ENCODE measurements around the gene SNRNP40. TPM values are rescaled to one million over a fixed set of nuclear protein-coding genes. Genes with fewer than 3 reads are reported as not detected.
A peak's percentile ranks its signal among the peaks of the same experiment; 100 is the strongest.

Gene SNRNP40
- 100 to 1,000 TPM in 2 of 3 donors, 10 to 100 TPM in 1; 80.7 to 150 (median 101) TPM for polyA plus RNA-seq

- H3K4me1 Mint-ChIP-seq: peaks cover 8 to 36% of the 10 kb centered on the region in 2 donors
- H3K27ac Mint-ChIP-seq: peak within 1 kb of the TSS in 1 of 6 donors; percentile 83
- no peak within 1 kb of the TSS for H3K4me3 Mint-ChIP-seq
Observed at GRCh38 chr1:31296486-31297276, at the start of gene SNRNP40, which contains the start of gene ZCCHC17. SNRNP40 (minus strand) TSS chr1:31296788; CDS start chr1:31296751, 37 bp downstream. ZCCHC17 (plus strand) TSS chr1:31297032; CDS start chr1:31310099, 13,067 bp downstream.

GRCh38 chr1:31345635-31346034 lies 49.0 kb upstream of the SNRNP40 start:
- no peak overlapping the region for H3K4me3 Mint-ChIP-seq
- H3K36me3 Mint-ChIP-seq: peaks cover 6 to 22% (median 19%) of the 10 kb centered on the region in 3 donors
- no peak overlapping the region for H3K27ac Mint-ChIP-seq
- H3K27me3 Mint-ChIP-seq (ENCODE audit: low read depth in 3 of 3): peaks cover 0 to 1% (median 0%) of the 10 kb centered on the region in 3 donors
- no peaks in the 10 kb centered on the region for H3K9me3 Mint-ChIP-seq
- no peaks in the 10 kb centered on the region for H3K4me1 Mint-ChIP-seq
- no peak for DNase-seq

More at GRCh38 chr1:31296486-31297276, at the start of gene SNRNP40, which contains the start of gene ZCCHC17:
- Mint-ChIP-seq H3K27me3 (ENCODE audit: low read depth in 3 of 3) (peaks cover 0 to 5% (median 2%) of the 10 kb centered on the region in 3 donors), H3K9me3 (peaks cover 0 to 2% (median 0%) of the 10 kb centered on the region in 6 donors), H3K36me3 (peaks cover 4 to 19% (median 17%) of the 10 kb centered on the region in 3 donors)
- DNase-seq: peak; percentile 97 to 98 (median 98)

GRCh38 chr1:31344503-31344902 lies 47.9 kb upstream of the SNRNP40 start:
- DNase-seq: no peak
- Mint-ChIP-seq H3K4me3 (no peak overlapping the region), H3K9me3 (no peaks in the 10 kb centered on the region), H3K36me3 (peaks cover 6 to 19% (median 14%) of the 10 kb centered on the region in 3 donors), H3K4me1 (no peaks in the 10 kb centered on the region), H3K27me3 (ENCODE audit: low read depth in 3 of 3) (peaks cover 0 to 1% (median 0%) of the 10 kb centered on the region in 3 donors), H3K27ac (no peak overlapping the region)

GRCh38 chr1:31336687-31337467 lies 40.3 kb upstream of the SNRNP40 start:
- peaks cover 0 to 4% of the 10 kb centered on the region in 2 donors for H3K4me1 Mint-ChIP-seq
- DNase-seq: no peak
- peaks cover 0 to 3% (median 0%) of the 10 kb centered on the region in 3 donors for H3K27me3 Mint-ChIP-seq (ENCODE audit: low read depth in 3 of 3)
- H3K9me3 Mint-ChIP-seq: no peaks in the 10 kb centered on the region
- H3K4me3 Mint-ChIP-seq: no peak overlapping the region
- H3K36me3 Mint-ChIP-seq: peaks cover 0 to 21% (median 14%) of the 10 kb centered on the region in 3 donors
- no peak overlapping the region for H3K27ac Mint-ChIP-seq

- H3K4me1 Mint-ChIP-seq: peaks cover 0 to 4% of the 10 kb centered on the region in 2 donors
- peak overlapping the region in 3 of 6 donors; percentile 7 to 40 (median 23) for H3K27ac Mint-ChIP-seq
- H3K36me3 Mint-ChIP-seq: peaks cover 0 to 21% (median 12%) of the 10 kb centered on the region in 3 donors
- H3K27me3 Mint-ChIP-seq (ENCODE audit: low read depth in 3 of 3): peaks cover 0 to 3% (median 0%) of the 10 kb centered on the region in 3 donors
- no peaks in the 10 kb centered on the region for H3K9me3 Mint-ChIP-seq
- DNase-seq: peak; percentile 22 to 40 (median 28)
- H3K4me3 Mint-ChIP-seq: no peak overlapping the region
Observed at GRCh38 chr1:31335007-31335406, 38.4 kb upstream of the SNRNP40 start.

GRCh38 chr1:31327381-31327780 lies 30.8 kb upstream of the SNRNP40 start:
- H3K27ac Mint-ChIP-seq: no peak overlapping the region
- no peak for DNase-seq
- H3K27me3 Mint-ChIP-seq (ENCODE audit: low read depth in 3 of 3): peaks cover 0 to 2% (median 0%) of the 10 kb centered on the region in 3 donors
- H3K9me3 Mint-ChIP-seq: no peaks in the 10 kb centered on the region
- peaks cover 0 to 6% (median 0%) of the 10 kb centered on the region in 3 donors for H3K36me3 Mint-ChIP-seq
- no peaks in the 10 kb centered on the region for H3K4me1 Mint-ChIP-seq
- no peak overlapping the region for H3K4me3 Mint-ChIP-seq

- H3K9me3 Mint-ChIP-seq: no peaks in the 10 kb centered on the region
- peaks cover 0 to 2% (median 0%) of the 10 kb centered on the region in 3 donors for H3K27me3 Mint-ChIP-seq (ENCODE audit: low read depth in 3 of 3)
- no peak overlapping the region for H3K4me3 Mint-ChIP-seq
- peaks cover 0 to 10% (median 4%) of the 10 kb centered on the region in 3 donors for H3K36me3 Mint-ChIP-seq
- no peaks in the 10 kb centered on the region for H3K4me1 Mint-ChIP-seq
- no peak for DNase-seq
- H3K27ac Mint-ChIP-seq: peak overlapping the region in 1 of 6 donors; percentile 30
Observed at GRCh38 chr1:31326461-31326860, 29.9 kb upstream of the SNRNP40 start.

- H3K9me3 Mint-ChIP-seq: no peaks in the 10 kb centered on the region
- H3K36me3 Mint-ChIP-seq: peaks cover 4 to 21% (median 11%) of the 10 kb centered on the region in 3 donors
- H3K4me3 Mint-ChIP-seq: no peak overlapping the region
- no peaks in the 10 kb centered on the region for H3K4me1 Mint-ChIP-seq
- peaks cover 0 to 2% (median 0%) of the 10 kb centered on the region in 3 donors for H3K27me3 Mint-ChIP-seq (ENCODE audit: low read depth in 3 of 3)
- no peak overlapping the region for H3K27ac Mint-ChIP-seq
- no peak for DNase-seq
Observed at GRCh38 chr1:31324992-31325391, 28.4 kb upstream of the SNRNP40 start.

GRCh38 chr1:31324093-31324492 lies 27.5 kb upstream of the SNRNP40 start:
- Mint-ChIP-seq H3K27ac (no peak overlapping the region), H3K36me3 (peaks cover 8 to 26% (median 13%) of the 10 kb centered on the region in 3 donors), H3K9me3 (no peaks in the 10 kb centered on the region), H3K4me3 (no peak overlapping the region), H3K4me1 (no peaks in the 10 kb centered on the region), H3K27me3 (ENCODE audit: low read depth in 3 of 3) (peaks cover 0 to 2% (median 0%) of the 10 kb centered on the region in 3 donors)
- DNase-seq: no peak

GRCh38 chr1:31318146-31318545 lies 21.6 kb upstream of the SNRNP40 start:
- no peak for DNase-seq
- H3K4me1 Mint-ChIP-seq: peaks cover 0 to 7% of the 10 kb centered on the region in 2 donors
- H3K27ac Mint-ChIP-seq: no peak overlapping the region
- H3K4me3 Mint-ChIP-seq: no peak overlapping the region
- no peaks in the 10 kb centered on the region for H3K27me3 Mint-ChIP-seq (ENCODE audit: low read depth in 3 of 3)
- peaks cover 19 to 56% (median 25%) of the 10 kb centered on the region in 3 donors for H3K36me3 Mint-ChIP-seq
- H3K9me3 Mint-ChIP-seq: no peaks in the 10 kb centered on the region

GRCh38 chr1:31315902-31316301 lies 19.3 kb upstream of the SNRNP40 start:
- H3K27me3 Mint-ChIP-seq (ENCODE audit: low read depth in 3 of 3): no peaks in the 10 kb centered on the region
- no peak overlapping the region for H3K27ac Mint-ChIP-seq
- DNase-seq: no peak
- H3K36me3 Mint-ChIP-seq: peaks cover 25 to 61% (median 32%) of the 10 kb centered on the region in 3 donors
- peaks cover 0 to 7% of the 10 kb centered on the region in 2 donors for H3K4me1 Mint-ChIP-seq
- H3K4me3 Mint-ChIP-seq: no peak overlapping the region
- H3K9me3 Mint-ChIP-seq: no peaks in the 10 kb centered on the region

- Mint-ChIP-seq H3K4me3 (no peak overlapping the region), H3K27me3 (ENCODE audit: low read depth in 3 of 3) (peaks cover 0 to 2% (median 0%) of the 10 kb centered on the region in 3 donors), H3K9me3 (no peaks in the 10 kb centered on the region), H3K27ac (no peak overlapping the region), H3K36me3 (peaks cover 19 to 34% (median 27%) of the 10 kb centered on the region in 3 donors), H3K4me1 (peaks cover 11 to 28% of the 10 kb centered on the region in 2 donors)
- DNase-seq: no peak
Observed at GRCh38 chr1:31310198-31310597, 13.6 kb upstream of the SNRNP40 start.

- Mint-ChIP-seq H3K9me3 (no peaks in the 10 kb centered on the region), H3K36me3 (peaks cover 19 to 29% (median 23%) of the 10 kb centered on the region in 3 donors), H3K27me3 (ENCODE audit: low read depth in 3 of 3) (peaks cover 0 to 2% (median 0%) of the 10 kb centered on the region in 3 donors), H3K27ac (peak overlapping the region in 3 of 6 donors; percentile 7 to 40 (median 9)), H3K4me1 (peaks cover 23 to 35% of the 10 kb centered on the region in 2 donors), H3K4me3 (no peak overlapping the region)
- DNase-seq: no peak
Observed at GRCh38 chr1:31308036-31308435, 11.4 kb upstream of the SNRNP40 start.
